CD1c-positive myeloid dendritic cell (primary cell): ENCODE data around the gene PITPNM2.

Experiments
- DNase-seq: peaks from one replicate; pipeline ENCODE4 v3.0.0-alpha.2; 2016; ENCODE audit errors: extremely low spot score

The PITPNM2 gene

GRCh38 chr12:123143736-123144461 is 7.0 kb downstream of the PITPNM2 start:
- DNase-seq, result no peak

GRCh38 chr12:123142921-123143735 is 7.8 kb downstream of the PITPNM2 start:
- DNase-seq, result peak; percentile 38

- DNase-seq, result no peak
These were observed 8.4 kb downstream of the PITPNM2 start for GRCh38 chr12:123142518-123142840.

- no peak for DNase-seq
These were observed 9.0 kb downstream of the PITPNM2 start for GRCh38 chr12:123141615-123142517.

GRCh38 chr12:123140676-123141614 is 9.9 kb downstream of the PITPNM2 start:
- DNase-seq, result no peak

GRCh38 chr12:123139926-123140675 is 10.8 kb downstream of the PITPNM2 start:
- DNase-seq, result no peak

- DNase-seq, result no peak
These were observed 15.2 kb downstream of the PITPNM2 start for GRCh38 chr12:123135688-123136087.

GRCh38 chr12:123134826-123135225 is 16.1 kb downstream of the PITPNM2 start:
- DNase-seq, result no peak

GRCh38 chr12:123134271-123134671 is 16.6 kb downstream of the PITPNM2 start:
- DNase-seq, result no peak

GRCh38 chr12:123133701-123134100 is 17.2 kb downstream of the PITPNM2 start:
- no peak for DNase-seq

GRCh38 chr12:123132951-123133619 is 17.8 kb downstream of the PITPNM2 start:
- DNase-seq, result no peak

- no peak for DNase-seq
These were observed 18.9 kb downstream of the PITPNM2 start for GRCh38 chr12:123131879-123132402.

- no peak for DNase-seq
These were observed 19.5 kb downstream of the PITPNM2 start for GRCh38 chr12:123131291-123131832.

- no peak for DNase-seq
These were observed 21.3 kb downstream of the PITPNM2 start for GRCh38 chr12:123129621-123130020.

GRCh38 chr12:123127182-123127495 is 23.8 kb downstream of the PITPNM2 start:
- DNase-seq, result no peak

- no peak for DNase-seq
These were observed 24.4 kb downstream of the PITPNM2 start for GRCh38 chr12:123126294-123127181.

GRCh38 chr12:123122626-123123025 is 28.3 kb downstream of the PITPNM2 start:
- no peak for DNase-seq

- no peak for DNase-seq
These were observed 29.2 kb downstream of the PITPNM2 start for GRCh38 chr12:123121670-123122069.
